Measurements from ENCODE around the gene MEIS1. TPM values are rescaled to one million over a fixed set of nuclear protein-coding genes. Genes with fewer than 3 reads are reported as not detected.
A peak's percentile ranks its signal among the peaks of the same experiment; 100 is the strongest.

The MEIS1 gene
- total RNA-seq, 1 donor from 2014 or later = 46.7 TPM

GRCh38 chr2:66498289-66498975 lies 63.5 kb downstream of the MEIS1 start:
- no peak for DNase-seq (ENCODE audit: low spot score in 2 of 2)
- TF ChIP-seq CTCF (IDR thresholded peaks at IDR 0.05) = no peak
- Histone ChIP-seq H3K27me3 (no peaks in the 10 kb centered on the region), H3K36me3 (no peaks in the 10 kb centered on the region), H3K4me3 (no peak overlapping the region), H3K27ac (no peak overlapping the region), H3K4me1 (peaks cover 11 to 34% of the 10 kb centered on the region in 2 donors), H3K9me3 (no peaks in the 10 kb centered on the region)
- intact Hi-C loops (cut with DNase I) = loop anchor here (5.0 kb wide), 2 partner anchors 51 to 74 kb away; no protein-coding TSS in a partner anchor

GRCh38 chr2:66501267-66501666 lies 66.3 kb downstream of the MEIS1 start:
- Histone ChIP-seq H3K27ac (no peak overlapping the region), H3K9me3 (no peaks in the 10 kb centered on the region), H3K27me3 (no peaks in the 10 kb centered on the region), H3K4me3 (no peak overlapping the region), H3K36me3 (no peaks in the 10 kb centered on the region), H3K4me1 (peaks cover 2 to 14% of the 10 kb centered on the region in 2 donors)
- intact Hi-C loops (cut with DNase I) = no loop called here
- DNase-seq (ENCODE audit: low spot score in 2 of 2) = no peak
- no peak for TF ChIP-seq CTCF (IDR thresholded peaks at IDR 0.05)

GRCh38 chr2:66506265-66506664 lies 71.3 kb downstream of the MEIS1 start:
- peaks cover 0 to 21% of the 10 kb centered on the region in 2 donors for H3K4me1 ChIP-seq
- no peaks in the 10 kb centered on the region for H3K36me3 ChIP-seq
- H3K4me3 ChIP-seq = no peak overlapping the region
- intact Hi-C loops (cut with DNase I) = loop anchor here (5.0 kb wide), 1 partner anchor 39 kb away; no protein-coding TSS in a partner anchor
- DNase-seq (ENCODE audit: low spot score in 2 of 2) = no peak
- no peak for TF ChIP-seq CTCF (IDR thresholded peaks at IDR 0.05)
- no peak overlapping the region for H3K27ac ChIP-seq
- no peaks in the 10 kb centered on the region for H3K27me3 ChIP-seq
- no peaks in the 10 kb centered on the region for H3K9me3 ChIP-seq

- Histone ChIP-seq H3K4me3 (peak overlapping the region in 1 of 2 donors; percentile 5), H3K9me3 (no peaks in the 10 kb centered on the region), H3K4me1 (peaks cover 0 to 21% of the 10 kb centered on the region in 2 donors), H3K27ac (no peak overlapping the region), H3K36me3 (no peaks in the 10 kb centered on the region), H3K27me3 (no peaks in the 10 kb centered on the region)
- TF ChIP-seq CTCF (IDR thresholded peaks at IDR 0.05) = no peak
- no peak for DNase-seq (ENCODE audit: low spot score in 2 of 2)
- intact Hi-C loops (cut with DNase I) = loop anchor here (5.0 kb wide), 1 partner anchor 40 kb away; no protein-coding TSS in a partner anchor
These were observed 72.8 kb downstream of the MEIS1 start for GRCh38 chr2:66507673-66508201.

GRCh38 chr2:66508484-66509071 lies 73.7 kb downstream of the MEIS1 start:
- Histone ChIP-seq H3K27me3 (no peaks in the 10 kb centered on the region), H3K36me3 (no peaks in the 10 kb centered on the region), H3K27ac (peak overlapping the region in 1 of 2 donors; percentile 1), H3K4me3 (peak overlapping the region in 1 of 2 donors; percentile 5), H3K4me1 (peaks cover 0 to 21% of the 10 kb centered on the region in 2 donors), H3K9me3 (no peaks in the 10 kb centered on the region)
- no peak for DNase-seq (ENCODE audit: low spot score in 2 of 2)
- TF ChIP-seq CTCF (IDR thresholded peaks at IDR 0.05) = no peak
- intact Hi-C loops (cut with DNase I) = loop anchor here (5.0 kb wide), 1 partner anchor 41 kb away; no protein-coding TSS in a partner anchor
